NCI-H1930 (cell line): ENCODE measurements around the gene SLC2A6.
A peak's percentile ranks its signal among the peaks of the same experiment; 100 is the strongest.

Experiments
- DNase-seq, 2 experiments: peaks; one replicate each; lab custom pipeline; 2025; lab: John Stamatoyannopoulos, UW

SLC2A6 gene, protein sequence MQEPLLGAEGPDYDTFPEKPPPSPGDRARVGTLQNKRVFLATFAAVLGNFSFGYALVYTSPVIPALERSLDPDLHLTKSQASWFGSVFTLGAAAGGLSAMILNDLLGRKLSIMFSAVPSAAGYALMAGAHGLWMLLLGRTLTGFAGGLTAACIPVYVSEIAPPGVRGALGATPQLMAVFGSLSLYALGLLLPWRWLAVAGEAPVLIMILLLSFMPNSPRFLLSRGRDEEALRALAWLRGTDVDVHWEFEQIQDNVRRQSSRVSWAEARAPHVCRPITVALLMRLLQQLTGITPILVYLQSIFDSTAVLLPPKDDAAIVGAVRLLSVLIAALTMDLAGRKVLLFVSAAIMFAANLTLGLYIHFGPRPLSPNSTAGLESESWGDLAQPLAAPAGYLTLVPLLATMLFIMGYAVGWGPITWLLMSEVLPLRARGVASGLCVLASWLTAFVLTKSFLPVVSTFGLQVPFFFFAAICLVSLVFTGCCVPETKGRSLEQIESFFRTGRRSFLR

GRCh38 chr9:133478851-133479711 lies at the start of gene SLC2A6:
Gene SLC2A6 (minus strand): TSS chr9:133479099. CDS start chr9:133479059, 40 bp downstream.
- peak; percentile 70 to 80 for DNase-seq

DNA sequence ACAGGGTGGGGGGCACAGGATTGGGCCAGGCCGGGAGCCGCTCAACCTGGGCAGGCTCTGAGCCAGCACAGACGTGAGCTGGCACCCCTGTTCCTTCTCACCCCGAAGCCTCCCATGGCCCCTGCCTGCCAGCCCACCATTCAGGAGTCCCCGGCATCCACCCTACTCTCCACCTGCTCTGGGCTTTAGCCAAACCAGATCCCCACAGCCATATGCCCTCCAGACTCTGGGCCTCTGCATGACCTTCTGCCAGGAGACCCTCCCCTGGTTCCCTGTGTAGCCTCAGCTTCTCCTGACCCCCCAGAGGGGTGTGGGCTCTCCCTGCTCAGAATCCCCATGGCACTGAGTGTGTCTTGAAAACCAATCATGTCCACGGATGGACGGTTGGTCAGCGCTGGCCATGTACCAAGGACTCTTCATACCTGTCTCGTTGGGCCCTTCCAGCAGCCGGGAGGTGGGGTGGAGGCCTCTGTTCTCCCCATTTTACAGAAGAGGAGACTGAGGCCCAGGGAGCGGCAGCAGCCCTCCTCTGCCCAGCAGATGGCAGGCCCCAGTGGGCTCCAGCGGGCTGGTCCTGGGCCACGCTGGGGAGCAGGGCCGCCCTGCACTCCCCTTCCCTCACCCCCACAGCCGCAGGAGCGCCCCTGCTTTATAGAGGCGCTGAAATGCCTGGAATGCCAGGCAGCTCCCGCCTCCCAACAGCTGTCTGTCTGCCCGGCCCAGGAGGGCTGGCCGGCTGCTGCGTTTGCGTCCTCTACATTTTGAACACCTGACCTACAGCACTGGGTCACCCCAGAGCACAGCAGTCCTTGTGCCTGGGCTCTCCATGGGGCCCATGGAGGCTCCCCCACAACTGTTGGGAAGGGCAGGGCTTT lies 49.3 kb upstream of the SLC2A6 start:
- no peak for DNase-seq

- DNase-seq = no peak
Observed at GRCh38 chr9:133527444-133527920, 48.6 kb upstream of the SLC2A6 start.

- no peak for DNase-seq
Observed at GRCh38 chr9:133526721-133527321, 47.9 kb upstream of the SLC2A6 start.

DNA sequence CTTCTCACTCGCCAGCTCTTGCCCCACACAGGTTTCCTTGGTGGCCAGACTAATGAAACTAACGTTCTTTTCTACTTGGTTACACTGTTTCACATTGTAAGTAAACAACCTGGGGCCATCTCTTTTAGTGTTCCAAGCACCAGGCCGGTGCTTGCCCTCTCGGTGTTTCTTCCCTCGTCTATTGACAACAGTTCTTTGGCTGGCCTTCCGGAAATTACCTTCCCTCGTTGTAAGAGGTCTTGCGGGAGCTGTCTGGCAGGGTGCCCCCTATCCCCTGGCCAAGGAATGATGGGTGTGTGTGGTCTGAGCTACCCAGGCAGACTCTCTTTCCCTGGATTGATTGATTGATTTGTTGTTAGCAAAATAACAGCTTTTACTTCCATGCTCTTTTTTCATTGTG lies 46.8 kb upstream of the SLC2A6 start:
- no peak for DNase-seq

GRCh38 chr9:133524679-133525228 lies 45.9 kb upstream of the SLC2A6 start, which contains the start of gene MYMK:
Gene MYMK (minus strand): TSS chr9:133524959. CDS start chr9:133524844, 115 bp downstream.
- no peak for DNase-seq

DNA sequence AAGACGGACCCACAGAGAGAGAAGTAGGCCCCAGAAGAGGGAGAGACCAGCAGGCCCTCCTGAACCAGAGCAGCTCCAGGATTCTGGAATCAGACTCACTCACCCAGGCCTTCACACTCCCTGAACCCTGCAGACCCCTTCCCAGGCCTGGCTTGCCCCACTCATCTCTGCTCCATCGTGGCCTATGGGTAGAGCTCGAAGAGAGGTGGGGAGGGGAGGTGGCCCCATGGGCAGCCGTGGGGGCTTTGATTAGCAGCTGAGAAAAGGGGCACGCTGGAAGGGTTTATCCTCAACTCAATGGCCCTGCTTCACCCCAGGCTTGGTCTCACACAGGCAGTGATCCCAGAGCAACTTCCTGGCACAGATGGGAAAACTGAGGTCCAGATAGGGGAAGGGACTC lies 45.2 kb upstream of the SLC2A6 start:
- no peak for DNase-seq

- no peak for DNase-seq
Observed at GRCh38 chr9:133523106-133523505, 44.2 kb upstream of the SLC2A6 start.

- DNase-seq = no peak
Observed at GRCh38 chr9:133522073-133522910, 43.4 kb upstream of the SLC2A6 start.

DNA sequence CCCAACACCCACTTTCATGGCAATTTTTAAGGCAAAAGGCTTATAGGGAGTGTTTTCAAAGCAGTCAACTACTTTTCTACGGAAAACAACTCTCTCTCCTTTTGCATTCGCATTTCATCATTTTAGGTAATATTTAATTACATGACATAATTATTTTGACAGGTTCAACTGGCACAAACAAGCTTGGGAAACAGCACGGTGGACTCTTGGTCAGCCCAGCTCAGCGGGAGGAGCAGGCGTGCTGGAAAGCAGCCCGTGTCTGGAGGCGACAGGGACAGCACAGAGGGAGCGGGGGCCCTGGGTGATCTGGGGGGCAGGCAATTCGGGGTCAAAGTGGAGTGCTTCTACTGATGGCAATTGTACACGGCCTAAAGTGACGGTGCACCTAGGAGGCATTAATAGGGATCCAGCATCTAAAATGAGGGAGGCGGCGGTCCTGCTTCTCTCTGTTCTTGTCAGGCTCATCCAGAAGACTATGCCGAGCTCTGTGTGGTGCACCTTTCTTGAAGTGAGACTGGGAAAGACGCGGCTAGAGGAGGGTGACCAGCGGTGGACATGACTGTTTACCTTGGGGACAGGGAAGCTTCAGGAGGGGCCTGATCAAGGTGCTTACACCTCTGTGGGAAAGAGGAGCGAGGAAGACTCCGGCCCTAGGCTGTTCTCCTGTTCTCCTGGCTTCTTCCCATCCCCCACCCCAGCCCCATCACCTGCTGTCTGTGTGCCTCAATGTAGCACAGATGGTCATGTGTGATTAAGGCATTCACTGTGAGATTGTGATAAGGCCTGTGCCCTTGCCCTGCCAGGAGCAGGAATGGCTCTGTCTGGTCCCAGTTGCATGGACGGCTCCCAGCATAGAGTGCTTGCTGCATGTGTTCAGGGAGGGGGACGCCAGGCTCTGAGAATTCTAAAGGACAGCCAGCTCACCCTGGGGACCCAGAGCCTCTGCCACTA lies 42.5 kb upstream of the SLC2A6 start:
- no peak for DNase-seq

- no peak for DNase-seq
Observed at GRCh38 chr9:133520121-133520835, 41.4 kb upstream of the SLC2A6 start.

DNA sequence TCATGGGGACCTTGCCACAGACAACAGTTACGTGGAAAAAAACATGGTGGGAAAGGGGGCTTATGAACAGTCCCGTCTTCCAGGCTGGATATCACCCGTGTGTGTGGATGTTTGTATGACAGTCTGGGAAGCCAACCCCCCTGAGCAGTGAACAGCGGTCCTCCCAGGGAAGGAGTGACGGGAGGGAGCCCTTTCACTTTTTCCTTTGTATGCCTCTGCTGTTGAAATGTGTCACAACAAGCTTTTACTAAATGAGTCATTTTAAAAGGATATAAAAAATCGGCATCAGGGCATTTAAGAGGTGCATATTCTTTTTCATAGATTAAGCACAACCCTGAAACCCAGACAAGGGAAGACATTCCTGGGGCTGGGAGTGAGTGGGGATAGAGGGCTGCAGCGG lies 40.8 kb upstream of the SLC2A6 start:
- no peak for DNase-seq

- no peak for DNase-seq
Observed at GRCh38 chr9:133518706-133519449, 40.0 kb upstream of the SLC2A6 start.

GRCh38 chr9:133518200-133518599 lies 39.3 kb upstream of the SLC2A6 start:
- no peak for DNase-seq

DNA sequence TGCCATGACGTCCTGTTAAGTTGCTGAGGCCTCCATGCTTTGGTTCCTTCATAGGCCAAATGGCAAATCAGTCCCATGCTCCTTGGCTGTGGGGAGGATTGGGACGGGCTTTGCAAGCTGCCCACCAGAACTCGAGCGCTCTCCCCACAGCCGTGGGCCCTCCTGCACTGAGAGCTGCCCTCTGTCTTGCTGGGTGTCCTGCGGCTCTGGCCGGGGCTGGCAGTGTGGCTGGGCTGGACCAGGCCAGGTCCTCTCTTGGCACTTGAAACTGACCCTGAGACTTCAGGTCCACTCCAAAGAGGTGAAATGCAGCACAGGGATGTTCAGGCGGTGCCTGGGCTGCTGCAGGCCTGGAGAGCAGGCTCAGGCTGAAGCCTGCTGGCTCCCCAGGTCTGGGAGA lies 38.8 kb upstream of the SLC2A6 start:
- DNase-seq = no peak

- DNase-seq = no peak
Observed at GRCh38 chr9:133516961-133517350, 38.1 kb upstream of the SLC2A6 start.

DNA sequence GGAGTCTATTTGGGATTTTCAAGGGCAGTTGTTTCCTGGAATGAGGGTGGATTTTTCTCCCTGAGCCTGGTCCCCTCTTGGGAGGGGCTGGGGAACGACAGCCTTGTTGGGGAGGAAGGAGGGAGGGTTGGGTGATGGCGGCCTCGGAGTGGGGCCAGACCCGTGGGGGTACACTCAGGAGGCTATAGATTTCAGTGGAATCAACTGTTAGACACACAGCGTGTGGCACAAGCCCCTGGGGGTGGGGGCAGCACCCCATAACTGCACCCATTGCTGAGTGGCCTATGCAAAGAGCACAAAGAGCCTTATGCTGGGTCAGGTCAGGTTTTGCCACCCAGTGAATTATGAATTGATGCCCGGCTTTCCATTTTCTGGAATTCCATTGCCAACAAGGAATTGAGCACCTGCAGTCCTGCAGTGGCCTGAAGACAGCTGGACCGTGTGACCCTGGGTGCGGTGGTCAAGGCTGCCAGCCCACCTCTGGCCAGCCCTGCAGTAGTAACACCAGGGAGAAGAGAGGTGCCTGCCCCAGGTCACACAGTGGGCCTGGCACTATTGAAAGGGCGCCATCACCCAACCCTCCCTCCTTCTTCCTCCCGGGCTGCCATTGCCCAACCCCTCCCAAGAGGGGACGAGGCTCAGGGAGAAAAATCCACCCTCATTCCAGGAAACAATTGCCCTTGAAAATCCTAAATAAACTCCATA lies 37.5 kb upstream of the SLC2A6 start:
- no peak for DNase-seq
